Activated effector memory CD4-positive, alpha-beta T cell treated with anti-CD3 and anti-CD28 coated beads, Interleukin-2, amount 50 U/mL, for 16 hours (primary cell): ENCODE measurements around the gene GRID1.

ENCODE experiments used
- DNase-seq: peaks from one replicate; pipeline ENCODE4 v3.0.0-alpha.2; 2020

Gene GRID1

GRCh38 chr10:86075512-86075911 is 291.1 kb downstream of the GRID1 start:
- no peak for DNase-seq

- no peak for DNase-seq
Measured at GRCh38 chr10:86074294-86074693, 292.3 kb downstream of the GRID1 start.

GRCh38 chr10:86073199-86073977 is 293.2 kb downstream of the GRID1 start:
- DNase-seq = no peak

- no peak for DNase-seq
Measured at GRCh38 chr10:86072413-86072812, 294.2 kb downstream of the GRID1 start.

GRCh38 chr10:86071758-86072157 is 294.8 kb downstream of the GRID1 start:
- peak; percentile 27 for DNase-seq

GRCh38 chr10:86071145-86071544 is 295.4 kb downstream of the GRID1 start:
- no peak for DNase-seq

- DNase-seq = peak; percentile 21
Measured at GRCh38 chr10:86070278-86070677, 296.3 kb downstream of the GRID1 start.

GRCh38 chr10:86068231-86069054 is 298.2 kb downstream of the GRID1 start:
- peak; percentile 28 for DNase-seq

- peak; percentile 47 for DNase-seq
Measured at GRCh38 chr10:86067436-86068050, 299.1 kb downstream of the GRID1 start.

- peak; percentile 34 for DNase-seq
Measured at GRCh38 chr10:86066696-86067095, 299.9 kb downstream of the GRID1 start.

- no peak for DNase-seq
Measured at GRCh38 chr10:86065711-86066251, 300.8 kb downstream of the GRID1 start.

GRCh38 chr10:86064931-86065662 is 301.5 kb downstream of the GRID1 start:
- no peak for DNase-seq

GRCh38 chr10:86064219-86064618 is 302.4 kb downstream of the GRID1 start:
- no peak for DNase-seq

GRCh38 chr10:86063341-86063740 is 303.3 kb downstream of the GRID1 start:
- DNase-seq = no peak

GRCh38 chr10:86062647-86063145 is 303.9 kb downstream of the GRID1 start:
- no peak for DNase-seq

- no peak for DNase-seq
Measured at GRCh38 chr10:86062198-86062550, 304.4 kb downstream of the GRID1 start.

GRCh38 chr10:86061278-86062197 is 305.1 kb downstream of the GRID1 start:
- DNase-seq = no peak

- no peak for DNase-seq
Measured at GRCh38 chr10:86060386-86061277, 306.0 kb downstream of the GRID1 start.

- DNase-seq = no peak
Measured at GRCh38 chr10:86059892-86060291, 306.7 kb downstream of the GRID1 start.

- DNase-seq = no peak
Measured at GRCh38 chr10:86058964-86059363, 307.6 kb downstream of the GRID1 start.
